K562 (cell line): ENCODE measurements around the gene MDM4. TPM values are rescaled to one million over a fixed set of nuclear protein-coding genes. Genes with fewer than 3 reads are reported as not detected.

Experiments used
- PHB2 ChIP-seq: fragments of 450-650 bp; IDR thresholded peaks from 2 replicates; pipeline ENCODE4 v1.6.1; 2017; ENCODE audit warnings: low read depth
- SAFB ChIP-seq: fragments of 200-400 bp; formaldehyde crosslinking; IDR thresholded peaks from 2 replicates; pipeline ENCODE4 v1.6.1; 2017; ENCODE audit warnings: low read depth, low read length, borderline replicate concordance
- TAF9B ChIP-seq: fragments of 450-650 bp; IDR thresholded peaks from 2 replicates; pipeline ENCODE4 v1.6.1; 2018; ENCODE audit warnings: mild to moderate bottlenecking; ENCODE audit not compliant: partially characterized antibody
- TARDBP ChIP-seq: fragments of 450-650 bp; IDR thresholded peaks from 2 replicates; pipeline ENCODE4 v1.6.1; 2016
- TFE3 ChIP-seq: fragments of 450-650 bp; formaldehyde crosslinking; IDR thresholded peaks from 2 replicates; pipeline ENCODE4 v1.4.0; 2020; ENCODE audit warnings: mild to moderate bottlenecking, mixed read lengths
- ZBTB9 ChIP-seq: fragments of 450-650 bp; formaldehyde crosslinking; IDR thresholded peaks from 2 replicates; pipeline ENCODE4 v1.4.0; 2020; ENCODE audit warnings: mild to moderate bottlenecking, moderate library complexity
- ZC3H4 ChIP-seq: sonication (generic); formaldehyde crosslinking; IDR thresholded peaks from 2 replicates; pipeline ENCODE4 v1.9.0; 2021; ENCODE audit warnings: missing genetic modification reagents, borderline replicate concordance
- ZKSCAN8 ChIP-seq: fragments of 200-800 bp; sonication (Bioruptor generic); IDR thresholded peaks from 2 replicates; pipeline ENCODE4 v1.6.1; 2016; ENCODE audit warnings: missing genetic modification characterization, missing compliant biosample characterization
- ZNF217 ChIP-seq: sonication (generic); formaldehyde crosslinking; IDR thresholded peaks from 2 replicates; pipeline ENCODE4 v1.8.0; 2022; ENCODE audit warnings: mild to moderate bottlenecking, missing genetic modification reagents
- ZNF282 ChIP-seq: sonication (generic); formaldehyde crosslinking; IDR thresholded peaks from 2 replicates; pipeline ENCODE4 v1.8.1; 2023; ENCODE audit warnings: missing genetic modification reagents
- ZNF518B ChIP-seq: fragments of 250-450 bp; sonication (Bioruptor Pico); IDR thresholded peaks from 2 replicates; pipeline ENCODE4 v1.5.0; 2021; ENCODE audit warnings: mild to moderate bottlenecking, moderate library complexity
- polyA plus RNA-seq, 8 experiments: library from polyadenylated mRNA; depleted of rRNA in 4 of 8; stranded (reverse) in 5 of 8; unstranded in 3 of 8; fragments of >200 nt; fragmentation: Nextera tagmentation in 2 of 8; fragmentation: Illumina TruSeq in 1 of 8; extraction: Ambion mirVana in 2 of 8; extraction: Trizol in 1 of 8; gene quantifications; 2 replicates each; pipeline versions ENCODE4 v1.2.1 to v1.2.3, GENCODE V29; 2011 to 2014; ENCODE audit warnings: inconsistent platforms in 1 of 8, missing spikeins in 1 of 8
- total RNA-seq, 7 experiments: library from RNA; depleted of rRNA in 6 of 7; stranded (reverse); fragments of >200 nt in 6 of 7; fragmentation: Illumina TruSeq in 2 of 7; extraction: Trizol in 2 of 7; gene quantifications; 2 replicates each; pipeline versions ENCODE4 v1.2.1 to v1.2.3, GENCODE V29; 2011 to 2021; ENCODE audit warnings: low replicate concordance in 1 of 7
- TF ChIP-seq, protein P1 (sequence below), 2 experiments: fragments of 450-650 bp; conservative IDR thresholded peaks; 2 replicates each; pipeline ENCODE4 v1.6.1; 2017; ENCODE audit warnings: mild to moderate bottlenecking in 2 of 2, moderate library complexity in 2 of 2
- TF ChIP-seq, protein P2 (sequence below): sonication (generic); formaldehyde crosslinking; IDR thresholded peaks from 2 replicates; pipeline ENCODE4 v1.8.0; 2022; ENCODE audit warnings: missing genetic modification reagents, mild to moderate bottlenecking, borderline replicate concordance
- TF ChIP-seq, protein P3 (sequence below): fragments of 450-650 bp; conservative IDR thresholded peaks from 2 replicates; pipeline ENCODE4 v1.6.1; 2016; ENCODE audit warnings: missing genetic modification characterization, low read depth, mild to moderate bottlenecking, control low read depth, missing compliant biosample characterization

The MDM4 gene
- total and polyA plus RNA-seq, 9 of the 15 experiments (the other 6 are each of a cell fraction or from before 2014, with no cell fraction given): 3.3 to 61.7 (median 21.2) TPM

- TF ChIP-seq, protein P1, sequence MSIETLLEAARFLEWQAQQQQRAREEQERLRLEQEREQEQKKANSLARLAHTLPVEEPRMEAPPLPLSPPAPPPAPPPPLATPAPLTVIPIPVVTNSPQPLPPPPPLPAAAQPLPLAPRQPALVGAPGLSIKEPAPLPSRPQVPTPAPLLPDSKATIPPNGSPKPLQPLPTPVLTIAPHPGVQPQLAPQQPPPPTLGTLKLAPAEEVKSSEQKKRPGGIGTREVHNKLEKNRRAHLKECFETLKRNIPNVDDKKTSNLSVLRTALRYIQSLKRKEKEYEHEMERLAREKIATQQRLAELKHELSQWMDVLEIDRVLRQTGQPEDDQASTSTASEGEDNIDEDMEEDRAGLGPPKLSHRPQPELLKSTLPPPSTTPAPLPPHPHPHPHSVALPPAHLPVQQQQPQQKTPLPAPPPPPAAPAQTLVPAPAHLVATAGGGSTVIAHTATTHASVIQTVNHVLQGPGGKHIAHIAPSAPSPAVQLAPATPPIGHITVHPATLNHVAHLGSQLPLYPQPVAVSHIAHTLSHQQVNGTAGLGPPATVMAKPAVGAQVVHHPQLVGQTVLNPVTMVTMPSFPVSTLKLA (conservative IDR thresholded peaks at IDR 0.05): 0 out of 4 replicates have a peak, but pooled peaks of 1 of the 2 experiments have one; percentile 20
- TF ChIP-seq, protein P2, sequence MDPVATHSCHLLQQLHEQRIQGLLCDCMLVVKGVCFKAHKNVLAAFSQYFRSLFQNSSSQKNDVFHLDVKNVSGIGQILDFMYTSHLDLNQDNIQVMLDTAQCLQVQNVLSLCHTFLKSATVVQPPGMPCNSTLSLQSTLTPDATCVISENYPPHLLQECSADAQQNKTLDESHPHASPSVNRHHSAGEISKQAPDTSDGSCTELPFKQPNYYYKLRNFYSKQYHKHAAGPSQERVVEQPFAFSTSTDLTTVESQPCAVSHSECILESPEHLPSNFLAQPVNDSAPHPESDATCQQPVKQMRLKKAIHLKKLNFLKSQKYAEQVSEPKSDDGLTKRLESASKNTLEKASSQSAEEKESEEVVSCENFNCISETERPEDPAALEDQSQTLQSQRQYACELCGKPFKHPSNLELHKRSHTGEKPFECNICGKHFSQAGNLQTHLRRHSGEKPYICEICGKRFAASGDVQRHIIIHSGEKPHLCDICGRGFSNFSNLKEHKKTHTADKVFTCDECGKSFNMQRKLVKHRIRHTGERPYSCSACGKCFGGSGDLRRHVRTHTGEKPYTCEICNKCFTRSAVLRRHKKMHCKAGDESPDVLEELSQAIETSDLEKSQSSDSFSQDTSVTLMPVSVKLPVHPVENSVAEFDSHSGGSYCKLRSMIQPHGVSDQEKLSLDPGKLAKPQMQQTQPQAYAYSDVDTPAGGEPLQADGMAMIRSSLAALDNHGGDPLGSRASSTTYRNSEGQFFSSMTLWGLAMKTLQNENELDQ (CRISPR knock-in tag): no peak
- TF ChIP-seq TARDBP (no peak), ZBTB9 (no peak), ZNF217 (no peak), ZKSCAN8 (no peak; the same call in 1 of the 2 replicates), ZC3H4 (no peak), PHB2 (0 out of 2 replicates have a peak, but pooled peaks have one; percentile 35), TAF9B (peak; percentile 25), ZNF282 (CRISPR knock-in tag) (no peak), SAFB (no peak), ZNF518B (CRISPR knock-in tag) (0 out of 2 replicates have a peak, but pooled peaks have one; percentile 2), TFE3 (CRISPR knock-in tag) (no peak)
- TF ChIP-seq, protein P3, sequence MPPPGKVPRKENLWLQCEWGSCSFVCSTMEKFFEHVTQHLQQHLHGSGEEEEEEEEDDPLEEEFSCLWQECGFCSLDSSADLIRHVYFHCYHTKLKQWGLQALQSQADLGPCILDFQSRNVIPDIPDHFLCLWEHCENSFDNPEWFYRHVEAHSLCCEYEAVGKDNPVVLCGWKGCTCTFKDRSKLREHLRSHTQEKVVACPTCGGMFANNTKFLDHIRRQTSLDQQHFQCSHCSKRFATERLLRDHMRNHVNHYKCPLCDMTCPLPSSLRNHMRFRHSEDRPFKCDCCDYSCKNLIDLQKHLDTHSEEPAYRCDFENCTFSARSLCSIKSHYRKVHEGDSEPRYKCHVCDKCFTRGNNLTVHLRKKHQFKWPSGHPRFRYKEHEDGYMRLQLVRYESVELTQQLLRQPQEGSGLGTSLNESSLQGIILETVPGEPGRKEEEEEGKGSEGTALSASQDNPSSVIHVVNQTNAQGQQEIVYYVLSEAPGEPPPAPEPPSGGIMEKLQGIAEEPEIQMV: no peak
Observed at GRCh38 chr1:204507317-204508105, 8.7 kb upstream of the MDM4 start (continued).
